SKM-1 treated with dmso at 0.1 percent for 144 hours (cell line): ENCODE data around the gene RING1.
"Not testable (repeated sequence)": the region's sequence is repeated elsewhere in the genome, so short reads cannot be mapped to it uniquely, and the experiment has no call there.

ENCODE experiments used
- DNase-seq: peaks from one replicate; lab custom pipeline; 2025; ENCODE audit not compliant: unreplicated experiment; lab: John Stamatoyannopoulos, UW

Gene RING1

DNA sequence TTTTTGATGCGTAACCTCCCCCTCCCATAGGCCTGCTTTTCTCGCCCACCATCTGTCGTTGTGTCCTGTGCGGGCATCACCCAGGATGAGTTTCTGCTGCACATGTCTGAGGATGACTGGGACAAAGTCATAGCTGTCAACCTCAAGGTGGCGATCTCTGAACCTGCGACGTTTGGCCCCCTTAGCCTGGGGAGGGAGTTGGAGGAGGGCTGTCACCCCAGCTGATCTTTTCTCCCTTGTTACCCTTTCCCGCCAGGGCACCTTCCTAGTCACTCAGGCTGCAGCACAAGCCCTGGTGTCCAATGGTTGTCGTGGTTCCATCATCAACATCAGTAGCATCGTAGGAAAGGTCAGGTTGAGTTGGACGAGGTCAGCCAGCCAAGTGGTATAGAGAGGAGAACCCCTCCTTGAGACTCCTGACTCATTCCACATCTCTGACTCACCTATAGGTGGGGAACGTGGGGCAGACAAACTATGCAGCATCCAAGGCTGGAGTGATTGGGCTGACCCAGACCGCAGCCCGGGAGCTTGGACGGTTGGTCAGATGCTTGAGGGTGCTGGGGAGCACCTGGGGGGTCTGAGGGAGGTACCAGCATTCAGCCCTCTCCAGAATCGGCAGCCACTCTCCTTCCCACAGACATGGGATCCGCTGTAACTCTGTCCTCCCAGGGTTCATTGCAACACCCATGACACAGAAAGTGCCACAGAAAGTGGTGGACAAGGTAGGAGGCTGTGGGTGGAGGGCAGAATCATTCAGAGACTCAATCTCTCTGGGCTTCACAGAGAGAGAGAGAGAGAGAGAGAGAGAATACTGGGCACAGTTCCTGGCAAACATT lies 2.9 kb upstream of the RING1 start:
- no peak for DNase-seq

DNA sequence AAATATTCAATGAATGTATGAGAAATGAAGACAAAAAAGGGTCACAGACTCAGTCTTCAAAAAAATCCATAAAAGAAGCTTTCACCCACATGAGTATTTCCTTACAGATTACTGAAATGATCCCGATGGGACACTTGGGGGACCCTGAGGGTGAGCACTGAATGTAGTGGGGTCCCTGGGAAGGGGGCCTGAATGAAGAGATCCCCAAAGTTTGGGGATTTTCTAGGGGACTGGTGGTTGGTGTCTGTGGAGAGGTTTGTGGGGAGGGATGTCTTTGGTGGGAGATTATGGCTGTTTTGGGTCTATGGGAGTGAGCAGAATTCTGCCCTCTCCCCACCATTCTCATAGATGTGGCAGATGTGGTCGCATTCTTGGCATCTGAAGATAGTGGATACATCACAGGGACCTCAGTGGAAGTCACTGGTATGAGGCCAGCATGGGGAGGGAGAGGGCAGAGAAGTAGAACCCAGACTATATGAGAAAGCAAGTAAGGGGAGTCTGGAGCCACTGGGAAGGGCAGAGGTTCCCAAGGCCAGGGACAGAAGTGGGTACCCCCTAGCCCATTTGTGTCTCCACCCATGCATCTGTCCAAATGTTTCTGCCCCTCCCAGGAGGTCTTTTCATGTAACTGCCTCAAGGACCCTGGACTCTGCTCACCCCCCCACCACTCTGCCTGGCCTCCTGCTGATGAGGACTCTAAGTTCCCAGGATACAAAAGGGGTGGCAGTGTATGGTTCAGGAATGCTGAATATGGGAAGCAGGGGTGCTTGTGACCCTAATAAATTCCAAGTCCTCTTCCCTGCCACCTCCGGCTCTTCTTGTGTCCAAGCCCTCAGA lies 2.1 kb upstream of the RING1 start:
- no peak for DNase-seq

GRCh38 chr6:33206864-33207551 lies 1.3 kb upstream of the RING1 start:
- no peak for DNase-seq

DNA sequence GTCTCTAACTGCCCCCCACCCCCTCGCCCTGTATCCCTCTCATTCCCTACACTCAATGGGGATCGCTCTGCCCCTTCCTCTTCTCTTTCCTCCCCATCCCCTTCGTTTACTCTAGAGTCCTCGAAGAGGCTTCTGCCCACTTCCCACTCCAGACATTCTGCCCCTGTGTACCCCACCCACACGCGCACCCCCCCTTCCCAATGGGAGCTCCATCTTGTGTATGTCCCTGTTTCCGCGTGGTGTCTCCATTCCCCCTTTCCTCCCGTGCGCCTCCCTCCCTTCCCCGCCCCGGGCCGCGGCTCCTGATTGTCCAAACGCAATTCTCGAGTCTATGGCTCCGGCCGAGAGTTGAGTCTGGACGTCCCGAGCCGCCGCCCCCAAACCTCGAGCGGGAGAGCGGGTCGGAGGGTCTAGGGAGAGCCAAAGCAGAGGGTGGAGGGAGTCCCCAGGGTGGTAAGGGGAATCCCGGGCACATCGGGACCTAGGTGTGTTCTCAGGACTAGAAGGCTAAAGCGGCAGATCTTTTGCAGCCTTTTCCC lies 679 bp upstream of the RING1 start:
- no peak for DNase-seq

- DNase-seq = no peak
Measured at GRCh38 chr6:33209856-33210255, 1.6 kb downstream of the RING1 start.

- DNase-seq = no peak
Measured at GRCh38 chr6:33211136-33211535, 2.8 kb downstream of the RING1 start.

GRCh38 chr6:33211666-33212422 lies 3.5 kb downstream of the RING1 start:
- DNase-seq = no peak

- DNase-seq = no peak
Measured at GRCh38 chr6:33212857-33213165, 4.5 kb downstream of the RING1 start.

GRCh38 chr6:33213166-33213988 lies 5.1 kb downstream of the RING1 start:
- peak; percentile 37 for DNase-seq

DNA sequence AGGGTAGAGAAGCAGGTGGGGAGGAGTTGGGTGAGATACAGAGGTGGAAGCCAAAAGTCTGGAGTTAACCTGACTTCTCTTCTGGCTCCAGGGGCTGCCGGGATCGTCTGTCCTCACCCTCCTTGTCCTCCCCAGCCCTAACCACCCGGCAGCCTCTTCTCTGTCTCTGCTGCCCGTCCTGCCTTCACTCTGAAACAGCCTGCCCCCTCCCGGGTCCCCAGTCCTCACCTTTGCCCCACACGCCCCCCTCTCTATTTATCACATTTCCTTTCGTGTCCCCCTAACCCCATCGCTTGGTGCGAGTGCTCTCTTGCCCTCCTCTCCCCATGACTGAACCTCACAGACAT lies 5.7 kb downstream of the RING1 start:
- DNase-seq = no peak

DNA sequence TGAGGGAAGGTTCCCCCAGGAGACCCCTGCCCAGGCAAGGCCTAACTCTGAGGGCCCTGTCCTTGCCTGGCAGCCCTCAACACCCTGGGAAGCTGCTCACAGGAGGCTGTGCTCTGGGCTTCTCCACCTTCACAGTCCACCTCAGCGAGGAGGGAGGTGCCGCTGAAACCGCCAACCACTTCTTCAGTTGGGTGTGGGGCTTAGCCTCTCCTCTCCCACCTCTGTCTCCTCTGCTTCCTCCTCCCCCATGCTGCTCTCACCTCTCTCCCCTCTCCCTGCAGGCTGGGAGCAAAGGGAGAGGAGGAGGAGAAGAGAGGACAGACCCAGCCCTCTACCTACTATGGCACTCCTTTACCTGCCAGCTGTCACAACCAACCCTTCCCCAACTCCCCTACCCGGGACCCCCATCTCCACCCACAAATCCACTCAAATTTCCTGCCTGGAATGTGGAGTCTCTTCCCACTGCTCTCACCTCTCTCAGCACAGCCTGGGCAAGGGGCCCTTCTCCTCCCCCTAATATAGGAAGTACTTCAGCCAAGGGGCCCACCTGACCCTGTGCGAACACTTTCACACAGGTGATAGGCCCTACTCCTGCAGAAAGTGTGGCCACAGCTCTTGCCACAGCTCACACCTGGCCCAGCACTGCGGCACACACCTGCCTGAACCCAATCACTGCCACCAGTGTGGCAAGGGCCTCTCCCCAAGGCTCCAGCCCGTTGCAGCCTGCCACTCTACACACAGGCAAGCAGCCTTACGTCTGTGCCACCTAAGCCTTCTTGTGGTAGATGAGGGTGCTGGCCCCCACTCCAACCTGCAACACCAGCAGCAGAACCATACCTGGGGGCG lies 7.2 kb downstream of the RING1 start:
- DNase-seq = no peak

DNA sequence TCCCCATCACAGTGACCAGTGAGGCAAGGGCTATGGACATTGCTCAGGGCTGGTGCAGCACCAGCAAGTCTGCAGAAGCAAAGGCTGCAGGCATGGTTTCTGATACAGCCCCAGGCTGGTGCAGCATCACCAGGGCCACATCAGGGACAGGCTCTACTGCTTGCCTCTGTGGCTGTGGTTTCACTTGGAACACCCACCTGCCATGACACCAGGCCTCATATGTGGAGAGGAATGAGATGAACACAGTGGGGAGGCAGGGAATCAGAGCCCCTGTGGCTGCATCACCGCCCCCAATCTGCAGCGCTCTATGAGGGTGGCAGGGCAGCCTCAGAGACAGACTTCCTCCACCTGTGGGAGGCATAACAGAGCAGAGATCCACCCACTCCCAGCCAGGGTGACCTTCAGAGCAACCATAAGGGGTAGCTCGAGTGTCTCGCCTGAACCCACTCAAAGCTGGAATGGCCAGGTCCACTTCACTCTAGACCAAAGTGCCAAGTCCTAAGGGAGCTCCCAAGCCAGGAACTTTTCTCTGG lies 7.9 kb downstream of the RING1 start:
- no peak for DNase-seq

- no peak for DNase-seq
Measured at GRCh38 chr6:33217246-33217645, 8.9 kb downstream of the RING1 start.

GRCh38 chr6:33217681-33218080 lies 9.4 kb downstream of the RING1 start:
- DNase-seq = no peak

DNA sequence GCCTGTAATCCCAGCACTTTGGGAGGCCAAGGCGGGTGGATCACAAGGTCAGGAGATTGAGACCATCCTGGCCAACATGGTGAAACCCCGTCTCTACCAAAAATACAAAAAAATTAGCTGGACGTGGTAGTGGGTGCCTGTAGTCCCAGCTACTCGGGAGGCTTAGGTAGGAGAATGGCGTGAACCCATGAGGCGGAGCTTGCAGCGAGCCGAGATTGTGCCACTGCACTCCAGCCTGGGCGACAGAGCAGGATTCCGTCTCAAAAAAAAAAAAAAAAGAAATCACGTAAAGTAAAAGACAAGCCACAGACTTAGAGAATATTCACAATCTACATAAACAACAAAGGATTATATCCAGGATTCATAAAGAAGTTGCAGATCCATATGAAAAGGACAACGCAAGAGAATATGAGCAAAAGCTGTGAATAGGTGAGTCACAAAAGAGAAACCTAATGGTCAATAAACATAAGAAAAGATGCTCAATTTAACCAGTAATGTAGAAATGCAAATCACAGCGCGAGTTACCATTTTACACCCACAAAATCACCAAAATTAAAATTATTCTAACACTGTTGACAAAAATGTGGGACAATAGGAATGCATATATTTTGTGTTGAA lies 18.3 kb downstream of the RING1 start:
- DNase-seq = not testable (repeated sequence)

DNA sequence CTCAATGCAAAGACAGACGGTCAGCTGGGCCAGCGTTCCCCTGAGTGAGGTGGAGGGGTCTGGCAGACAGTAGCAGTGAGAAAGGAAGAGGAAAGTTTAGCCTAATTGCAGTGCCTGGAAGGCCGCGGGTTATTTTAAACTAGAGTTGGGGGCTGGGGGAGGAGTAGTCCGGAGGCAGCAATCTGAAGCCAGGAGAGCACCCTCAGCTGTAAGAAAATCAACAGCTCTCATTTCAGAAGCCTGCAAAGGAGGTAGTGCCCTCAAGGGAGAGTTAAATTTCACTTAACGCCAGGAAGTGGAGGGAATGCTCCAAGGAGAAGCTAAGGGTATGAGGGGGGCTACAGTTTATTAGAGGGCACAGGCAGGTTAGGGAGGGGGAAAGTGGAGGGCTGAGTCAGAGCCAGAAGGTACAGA lies 26.9 kb downstream of the RING1 start:
- no peak for DNase-seq

DNA sequence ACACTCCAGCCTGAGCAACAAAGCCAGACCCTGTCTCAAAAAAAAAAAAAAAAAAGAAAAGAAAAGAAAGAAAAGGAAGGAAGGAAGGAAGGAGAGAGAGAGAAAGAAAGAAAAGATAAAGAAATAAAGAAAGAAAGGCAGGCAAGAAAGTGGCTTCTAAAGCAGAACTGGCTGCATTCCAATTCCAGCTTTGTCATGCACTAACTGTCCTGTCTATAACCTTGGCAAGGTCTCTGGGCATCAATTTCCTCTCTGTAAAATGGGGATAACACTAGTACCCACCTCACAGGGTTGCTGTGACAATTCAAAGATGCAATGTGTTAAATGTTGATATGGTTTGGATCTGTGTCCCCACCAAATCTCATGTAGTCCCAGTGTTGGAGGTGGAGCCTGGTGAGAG lies 28.0 kb downstream of the RING1 start:
- DNase-seq = no peak

DNA sequence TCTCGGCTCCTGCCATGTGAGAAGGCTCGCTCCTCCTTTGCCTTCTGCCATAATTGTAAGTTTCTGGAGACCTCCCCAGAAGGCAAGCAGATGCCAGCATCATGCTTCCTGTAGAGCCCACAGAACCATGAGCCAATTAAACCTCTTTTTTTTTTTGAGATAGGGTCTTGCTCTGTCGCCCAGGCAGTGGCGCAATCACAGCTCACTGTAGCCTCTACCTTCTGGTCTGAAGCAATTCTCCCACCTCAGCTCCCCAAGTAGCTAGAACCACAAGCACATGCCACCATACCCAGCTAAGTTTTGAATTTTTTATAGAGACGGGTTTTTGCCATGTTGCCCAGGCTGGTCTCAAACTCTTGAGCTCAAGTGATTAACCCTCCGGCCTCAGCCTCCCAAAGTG lies 28.6 kb downstream of the RING1 start:
- DNase-seq = no peak
